ENCODE measurements around the gene DOCK8.

GRCh38 chr9:214648-215493 lies at the start of gene DOCK8:
- no peak for TF ChIP-seq ZFP3 (CRISPR knock-in tag; IDR thresholded peaks at IDR 0.05)
- no peak for TF ChIP-seq PATZ1 (CRISPR knock-in tag; IDR thresholded peaks at IDR 0.05; ENCODE audit: borderline replicate concordance)
- TF ChIP-seq ZFP30 (CRISPR knock-in tag; IDR thresholded peaks at IDR 0.05) = no peak
- TF ChIP-seq ARNTL (CRISPR knock-in tag; IDR thresholded peaks at IDR 0.05; ENCODE audit: borderline replicate concordance, low read depth) = no peak
- TF ChIP-seq CREB5 (CRISPR knock-in tag; IDR thresholded peaks at IDR 0.05; ENCODE audit: low read depth) = no peak
- no peak for TF ChIP-seq TOX (CRISPR knock-in tag; IDR thresholded peaks at IDR 0.05; ENCODE audit: borderline replicate concordance)
- TF ChIP-seq RARB (CRISPR knock-in tag; IDR thresholded peaks at IDR 0.05) = no peak

Measured in SK-N-SH treated with all-trans-retinoic acid at 6 μM for 48 hours (cell line).